H1 (cell line): ENCODE results near the gene GAS2L1. TPM values are rescaled to one million over a fixed set of nuclear protein-coding genes. Genes with fewer than 3 reads are reported as not detected.

ENCODE experiments used
- CTCF ChIA-PET: fragments of 300-600 bp; sonication (Branson Sonifier 250); formaldehyde crosslinking; loops from one replicate; lab custom pipeline; 2021; ENCODE audit not compliant: partially characterized antibody; lab: Charles Lee
- POLR2A ChIA-PET: fragments of 300-600 bp; sonication (Branson Sonifier 250); formaldehyde crosslinking; loops from one replicate; lab custom pipeline; 2021; ENCODE audit warnings: inconsistent platforms; ENCODE audit not compliant: partially characterized antibody; lab: Charles Lee
- DNase-seq, 2 experiments: peaks; one replicate each; pipeline versions ENCODE4 v3.0.0 to v3.0.0-alpha.2; 2010 to 2022; ENCODE audit warnings: low spot score in 2 of 2, low read depth in 1 of 2, mixed read lengths in 1 of 2
- FAIRE-seq: peaks from 2 replicates; lab custom pipeline; 2011; peaks lifted over from hg19 to GRCh38; lab: Jason Lieb, UNC
- H2AFZ ChIP-seq: 2 replicates; pipeline ENCODE4 v1.8.1; 2012; ENCODE audit warnings: low read length, inconsistent platforms
- H2AK5ac ChIP-seq: 2 replicates; pipeline ENCODE4 v1.6.1; 2013; ENCODE audit warnings: low read depth, low read length
- H2BK120ac ChIP-seq: replicated peaks from 2 replicates; pipeline ENCODE3; 2013; ENCODE audit warnings: low read depth, low read length, inconsistent platforms
- H2BK12ac ChIP-seq: 2 replicates; pipeline ENCODE4 v1.6.1; 2013; ENCODE audit warnings: low read depth, low read length
- H2BK15ac ChIP-seq: 2 replicates; pipeline ENCODE4 v1.6.1; 2013; ENCODE audit warnings: low read length
- H2BK20ac ChIP-seq: 2 replicates; pipeline ENCODE4 v1.6.1; 2013; ENCODE audit warnings: low read length
- H2BK5ac ChIP-seq: 2 replicates; pipeline ENCODE4 v1.6.1; 2013; ENCODE audit warnings: low read depth, low read length
- H3K14ac ChIP-seq: 2 replicates; pipeline ENCODE4 v1.6.1; 2013; ENCODE audit warnings: inconsistent platforms; ENCODE audit not compliant: insufficient read length
- H3K18ac ChIP-seq: 2 replicates; pipeline ENCODE4 v1.6.1; 2013; ENCODE audit warnings: low read length; ENCODE audit errors: extremely low read depth
- H3K23ac ChIP-seq: 2 replicates; pipeline ENCODE4 v1.6.1; 2013; ENCODE audit warnings: inconsistent platforms; ENCODE audit not compliant: insufficient read length
- H3K23me2 ChIP-seq: 2 replicates; pipeline ENCODE4 v1.6.1; 2013; ENCODE audit warnings: low read depth, low read length
- H3K27ac ChIP-seq: 2 replicates; pipeline ENCODE4 v1.6.1; 2011; ENCODE audit warnings: low read depth, low read length, inconsistent platforms
- H3K27me3 ChIP-seq, 4 experiments: replicated peaks in 1 of 4; 1 replicate in 1 of 4; 2 replicates in 3 of 4; pipeline versions ENCODE4 v1.6.1 to v1.8.1; 2011 to 2013; ENCODE audit warnings: low read length in 3 of 4, mild to moderate bottlenecking in 3 of 4, inconsistent platforms in 2 of 4, mixed read lengths in 2 of 4, moderate library complexity in 1 of 4; ENCODE audit not compliant: control insufficient read depth in 3 of 4, insufficient read depth in 3 of 4; ENCODE audit errors: extremely low read depth in 1 of 4
- H3K36me3 ChIP-seq, 4 experiments: 2 replicates each; pipeline versions ENCODE4 v1.6.1 to v1.8.1; 2011 to 2013; ENCODE audit warnings: mild to moderate bottlenecking in 4 of 4, low read length in 3 of 4, moderate library complexity in 2 of 4, control low read depth in 1 of 4, inconsistent platforms in 1 of 4; ENCODE audit not compliant: insufficient read depth in 4 of 4, control insufficient read depth in 2 of 4
- H3K4ac ChIP-seq: replicated peaks from 2 replicates; pipeline ENCODE3; 2013; ENCODE audit warnings: low read length, low read depth, mixed read lengths, inconsistent platforms; ENCODE audit not compliant: insufficient read length
- H3K4me1 ChIP-seq, 4 experiments: replicated peaks in 1 of 4; 1 replicate in 1 of 4; 2 replicates in 3 of 4; pipeline versions ENCODE4 v1.6.1 to v1.8.1; 2011 to 2013; ENCODE audit warnings: low read length in 3 of 4, inconsistent platforms in 2 of 4, mixed read lengths in 1 of 4; ENCODE audit not compliant: insufficient read depth in 4 of 4, control insufficient read depth in 3 of 4
- H3K4me2 ChIP-seq, 2 experiments: 2 replicates each; pipeline versions ENCODE4 v1.6.1 to v1.8.1; 2011 to 2013; ENCODE audit warnings: low read depth in 2 of 2, low read length in 2 of 2, control low read depth in 1 of 2, inconsistent platforms in 1 of 2, mild to moderate bottlenecking in 1 of 2; ENCODE audit not compliant: insufficient read depth in 1 of 2
- H3K4me3 ChIP-seq, 4 experiments: fragments of 200-600, 300-600 bp in 1 of 4; sonication (generic), shearing (Covaris generic), sonication (Bioruptor Twin) in 1 of 4; 2 replicates each; pipeline versions ENCODE4 v1.5.1 to v1.8.1; 2011 to 2016; ENCODE audit warnings: low read length in 4 of 4, low read depth in 3 of 4, control low read depth in 2 of 4, inconsistent platforms in 2 of 4, mild to moderate bottlenecking in 2 of 4, mixed read lengths in 1 of 4, moderate library complexity in 1 of 4; ENCODE audit not compliant: insufficient read depth in 2 of 4; ENCODE audit errors: extremely low read depth in 1 of 4
- H3K56ac ChIP-seq: replicated peaks from 2 replicates; pipeline ENCODE3; 2013; ENCODE audit warnings: low read depth, mild to moderate bottlenecking, mixed read lengths, low read length, inconsistent platforms; ENCODE audit not compliant: insufficient read length
- H3K79me1 ChIP-seq: 2 replicates; pipeline ENCODE4 v1.6.1; 2013; ENCODE audit warnings: low read depth, low read length, control low read depth
- H3K79me2 ChIP-seq, 2 experiments: 2 replicates each; pipeline versions ENCODE4 v1.6.1 to v1.8.1; 2012 to 2013; ENCODE audit warnings: low read length in 2 of 2, mild to moderate bottlenecking in 2 of 2, inconsistent platforms in 1 of 2; ENCODE audit not compliant: insufficient read depth in 2 of 2, control insufficient read depth in 1 of 2
- H3K9ac ChIP-seq, 4 experiments: replicated peaks in 1 of 4; 1 replicate in 1 of 4; 2 replicates in 3 of 4; pipeline versions ENCODE4 v1.6.1 to v1.8.1; 2011 to 2013; ENCODE audit warnings: low read depth in 3 of 4, low read length in 3 of 4, control low read depth in 2 of 4, mild to moderate bottlenecking in 2 of 4, moderate library complexity in 2 of 4, inconsistent platforms in 1 of 4; ENCODE audit errors: extremely low read depth in 1 of 4
- H3K9me3 ChIP-seq, 2 experiments: 2 replicates each; pipeline versions ENCODE4 v1.6.1 to v1.8.1; 2012 to 2013; ENCODE audit warnings: mild to moderate bottlenecking in 2 of 2, moderate library complexity in 2 of 2, control low read depth in 1 of 2, inconsistent platforms in 1 of 2, low read depth in 1 of 2, low read length in 1 of 2, mixed read lengths in 1 of 2; ENCODE audit not compliant: insufficient read depth in 2 of 2
- H4K20me1 ChIP-seq, 2 experiments: replicated peaks in 1 of 2; 2 replicates each; pipeline versions ENCODE3 to v1.8.1; 2011 to 2013; ENCODE audit warnings: inconsistent platforms in 2 of 2, low read length in 2 of 2, mild to moderate bottlenecking in 1 of 2; ENCODE audit not compliant: insufficient read depth in 2 of 2, control insufficient read depth in 1 of 2
- H4K5ac ChIP-seq: 2 replicates; pipeline ENCODE4 v1.6.1; 2013; ENCODE audit warnings: low read length, low read depth, mixed read lengths, inconsistent platforms; ENCODE audit not compliant: insufficient read length
- H4K8ac ChIP-seq: 2 replicates; pipeline ENCODE4 v1.8.0; 2013; ENCODE audit warnings: mild to moderate bottlenecking, moderate library complexity, low read length, inconsistent platforms; ENCODE audit not compliant: insufficient read depth; ENCODE audit errors: extremely low read depth
- H4K91ac ChIP-seq: replicated peaks from 2 replicates; pipeline ENCODE3; 2013; ENCODE audit warnings: low read length, mixed read lengths, inconsistent platforms; ENCODE audit not compliant: insufficient read length
- WGBS, 2 experiments: shearing (Covaris generic) in 1 of 2; methylation state at CpG; one replicate each; pipeline versions ENCODE4 v1.1.6 to v1.1.7; 2013 to 2015; ENCODE audit warnings: low lambda C conversion rate in 2 of 2, mixed read lengths in 2 of 2, inconsistent platforms in 1 of 2, low coverage in 1 of 2, missing lambda C conversion rate in 1 of 2; ENCODE audit not compliant: insufficient replicate concordance in 2 of 2, insufficient coverage in 1 of 2, insufficient read length in 1 of 2; ENCODE audit errors: extremely low coverage in 1 of 2, missing lambda C conversion rate in 1 of 2; 5-methylcytosine and 5-hydroxymethylcytosine counted together
- polyA plus RNA-seq, 7 experiments: library from polyadenylated mRNA; depleted of rRNA in 3 of 7; stranded (reverse) in 5 of 7; unstranded in 2 of 7; fragments of >200 nt in 5 of 7; fragments of 200-250 nt in 2 of 7; gene quantifications; 1 replicate in 5 of 7; 2 replicates in 1 of 7; 4 replicates in 1 of 7; pipeline versions ENCODE4 v1.2.1 to v1.2.3, GENCODE V29; 2011 to 2013; ENCODE audit warnings: missing spikeins in 2 of 7, mixed read lengths in 2 of 7
- total RNA-seq: library from RNA; stranded (reverse); fragmentation: NEBNext Ultra II Directional; extraction: Animal tissue kit (Norgen Biotek cat#: 25700); gene quantifications from 2 replicates; pipeline ENCODE4 v1.2.1, GENCODE V29; 2021
- TF ChIP-seq, protein P1 (sequence below): IDR thresholded peaks from 2 replicates; pipeline ENCODE4 v1.6.1; 2012; ENCODE audit warnings: inconsistent platforms
- TF ChIP-seq, protein P2 (sequence below): IDR thresholded peaks from 2 replicates; pipeline ENCODE4 v1.6.1; 2012; ENCODE audit warnings: inconsistent platforms

GAS2L1 gene
- total and polyA plus RNA-seq, 2 of the 8 experiments (the other 6 are each of a cell fraction or from before 2014, with no cell fraction given) = 3.6 to 10.1 TPM

DNA sequence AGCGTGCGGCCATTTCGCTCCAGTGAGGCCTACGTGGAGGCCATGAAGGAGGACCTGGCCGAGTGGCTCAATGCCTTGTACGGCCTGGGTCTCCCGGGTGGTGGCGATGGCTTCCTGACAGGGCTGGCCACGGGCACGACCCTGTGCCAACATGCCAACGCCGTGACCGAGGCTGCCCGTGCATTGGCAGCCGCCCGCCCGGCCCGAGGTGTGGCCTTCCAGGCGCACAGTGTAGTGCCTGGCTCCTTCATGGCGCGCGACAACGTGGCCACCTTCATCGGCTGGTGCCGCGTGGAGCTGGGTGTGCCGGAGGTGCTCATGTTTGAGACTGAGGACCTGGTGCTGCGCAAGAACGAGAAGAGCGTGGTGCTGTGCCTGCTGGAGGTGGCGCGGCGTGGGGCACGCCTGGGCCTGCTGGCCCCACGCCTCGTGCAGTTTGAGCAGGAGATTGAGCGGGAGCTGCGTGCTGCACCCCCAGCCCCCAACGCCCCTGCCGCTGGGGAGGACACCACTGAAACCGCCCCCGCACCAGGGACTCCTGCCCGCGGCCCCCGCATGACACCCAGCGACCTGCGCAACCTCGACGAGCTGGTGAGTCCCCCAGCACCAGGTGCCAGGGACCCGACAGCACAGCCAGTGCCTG, 1.8 kb downstream of the GAS2L1 start:
- no peak overlapping the region for H3K27ac ChIP-seq
- H3K23me2 ChIP-seq = peaks cover 6% of the 10 kb centered on the region; the same call in 1 of the 2 replicates
- POLR2A ChIA-PET = interaction anchor here (0.8 to 2.8 kb wide), 9 partner anchors 10 to 271 kb away, joined by 3 to 25 read pairs (median 3); partner anchors contain the start of genes EWSR1 and RHBDD3
- CTCF ChIA-PET = interaction anchor here (0.6 to 0.7 kb wide), 2 partner anchors 15 to 19 kb away, joined by 3 read pairs; no protein-coding TSS in a partner anchor
- peaks cover 0 to under 1% of the 10 kb centered on the region in 2 experiments; a peak in 1 of 4 replicates for H3K9me3 ChIP-seq
- peak overlapping the region; percentile 52; the same call in 1 of the 2 replicates for H2BK5ac ChIP-seq
- no peak overlapping the region for H3K4me3 ChIP-seq
- H3K4me1 ChIP-seq = peaks cover 0 to 13% (median 7%) of the 10 kb centered on the region in 4 experiments; a peak in 5 of 7 replicates
- no peak overlapping the region for H4K8ac ChIP-seq
- H2BK12ac ChIP-seq = peak overlapping the region; percentile 50; the same call in 1 of the 2 replicates
- no peak overlapping the region for H2BK120ac ChIP-seq
- H2AFZ ChIP-seq = no peak overlapping the region
- no peak overlapping the region for H4K91ac ChIP-seq
- no peaks in the 10 kb centered on the region for H3K79me1 ChIP-seq
- 0 out of 2 replicates have a peak overlapping the region, but pooled peaks have one; percentile 48 for H2BK20ac ChIP-seq
- no peak overlapping the region for H3K56ac ChIP-seq
- H3K23ac ChIP-seq = no peak overlapping the region
- no peak overlapping the region for H3K14ac ChIP-seq
- no peak overlapping the region; a peak in 1 of 4 replicates for H3K4me2 ChIP-seq
- WGBS, 2 experiments = 92% methylated on average over 48 of the region's 50 CpGs; no CpG with 5 or more reads in 1 of the 2 experiments
- no peak overlapping the region for H4K5ac ChIP-seq
- H3K79me2 ChIP-seq = no peaks in the 10 kb centered on the region
- H3K27me3 ChIP-seq = peaks cover 1 to 13% (median 4%) of the 10 kb centered on the region in 4 experiments
- DNase-seq = peak in 1 of 2 experiments; percentile 46
- H2BK15ac ChIP-seq = peak overlapping the region; percentile 72; the same call in 1 of the 2 replicates
- TF ChIP-seq, protein P1, sequence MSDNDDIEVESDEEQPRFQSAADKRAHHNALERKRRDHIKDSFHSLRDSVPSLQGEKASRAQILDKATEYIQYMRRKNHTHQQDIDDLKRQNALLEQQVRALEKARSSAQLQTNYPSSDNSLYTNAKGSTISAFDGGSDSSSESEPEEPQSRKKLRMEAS = no peak
- TF ChIP-seq, protein P2, sequence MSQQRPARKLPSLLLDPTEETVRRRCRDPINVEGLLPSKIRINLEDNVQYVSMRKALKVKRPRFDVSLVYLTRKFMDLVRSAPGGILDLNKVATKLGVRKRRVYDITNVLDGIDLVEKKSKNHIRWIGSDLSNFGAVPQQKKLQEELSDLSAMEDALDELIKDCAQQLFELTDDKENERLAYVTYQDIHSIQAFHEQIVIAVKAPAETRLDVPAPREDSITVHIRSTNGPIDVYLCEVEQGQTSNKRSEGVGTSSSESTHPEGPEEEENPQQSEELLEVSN = no peak
- TF ChIP-seq, all 59 proteins: peak for 0
- H3K9ac ChIP-seq = no peak overlapping the region
- H3K18ac ChIP-seq = peak overlapping the region; percentile 32
- peak overlapping the region; percentile 93; the same call in 1 of the 2 replicates for H2AK5ac ChIP-seq
- H3K4ac ChIP-seq = no peak overlapping the region
- H3K36me3 ChIP-seq = peaks cover 0 to under 1% (median 0%) of the 10 kb centered on the region in 4 experiments; a peak in 1 of 8 replicates
- H4K20me1 ChIP-seq = peaks cover 0 to 8% of the 10 kb centered on the region in 2 experiments
- FAIRE-seq = no peak
